Tracheal epithelial cell (primary cell): Measurements from ENCODE around the gene MS4A12. TPM values are rescaled to one million over a fixed set of nuclear protein-coding genes. Genes with fewer than 3 reads are reported as not detected.

Experiments used
- total RNA-seq: library from RNA; depleted of rRNA; stranded (reverse); fragments of >200 nt; gene quantifications from 2 replicates; pipeline ENCODE4 v1.2.1, GENCODE V29; 2014

MS4A12 gene
- not detected in 2 replicates for total RNA-seq

GRCh38 chr11:60492488-60493009 lies at the start of gene MS4A12:
TSS of gene MS4A12 (plus strand) at chr11:60492778. CDS start at chr11:60497319, 4,541 bp downstream.

GRCh38 chr11:60455531-60456042 lies 37.0 kb upstream of the MS4A12 start, which contains the start of gene MS4A1:
TSS of gene MS4A1 (plus strand) at chr11:60455847. CDS start at chr11:60462375, 6,528 bp downstream.

GRCh38 chr11:60515144-60515855 lies 22.7 kb downstream of the MS4A12 start, which contains the start of gene MS4A13:
TSS of gene MS4A13 (plus strand) at chr11:60515392. CDS start at chr11:60518084, 2,692 bp downstream.

Other genes starting within 250 kb of the MS4A12 start
- not detected in 2 replicates for gene MS4A4E, start 249.6 kb upstream of the MS4A12 start, total RNA-seq
- not detected in 2 replicates for gene MS4A4A, start 212.1 kb upstream of the MS4A12 start, total RNA-seq
- gene MS4A6E, start 165.5 kb upstream of the MS4A12 start, total RNA-seq, result not detected in 2 replicates
- not detected in 2 replicates for gene MS4A7, start 114.2 kb upstream of the MS4A12 start, total RNA-seq
- gene MS4A14, start 96.3 kb upstream of the MS4A12 start, total RNA-seq, result not detected in 2 replicates
- not detected in 2 replicates for gene MS4A5, start 63.2 kb upstream of the MS4A12 start, total RNA-seq
- gene MS4A1, start 36.9 kb upstream of the MS4A12 start, total RNA-seq, result not detected in 2 replicates
- gene MS4A13, start 22.6 kb downstream of the MS4A12 start, total RNA-seq, result not detected in 2 replicates
- not detected in 2 replicates for gene MS4A8, start 206.8 kb downstream of the MS4A12 start, total RNA-seq
- not detected in 2 replicates for gene MS4A18, start 231.9 kb downstream of the MS4A12 start, total RNA-seq